Cardiac muscle cell (in vitro differentiated cells and primary cell): Measurements from ENCODE around the gene TLX1. TPM values are rescaled to one million over a fixed set of nuclear protein-coding genes. Genes with fewer than 3 reads are reported as not detected.

ENCODE experiments used
- DNase-seq, 2 donors: peaks; one replicate each; pipeline versions ENCODE4 v3.0.0 to v3.0.0-alpha.2; 2010 to 2017; ENCODE audit warnings: low read depth in 1 of 2, low spot score in 1 of 2
- H3K27ac ChIP-seq: fragments of 200-600 bp; sonication (generic); 2 replicates; pipeline ENCODE4 v1.5.1; 2016
- H3K27me3 ChIP-seq: fragments of 200-600 bp; sonication (generic); 2 replicates; pipeline ENCODE4 v1.6.0; 2016; ENCODE audit warnings: control low read depth
- H3K36me3 ChIP-seq: fragments of 200-600 bp; sonication (generic); 2 replicates; pipeline ENCODE4 v1.5.1; 2016; ENCODE audit warnings: control low read depth
- H3K4me1 ChIP-seq: fragments of 200-600 bp; sonication (generic); 2 replicates; pipeline ENCODE4 v1.8.1; 2017; ENCODE audit warnings: low read depth, mild to moderate bottlenecking, mixed run types
- H3K4me3 ChIP-seq: fragments of 200-600 bp; sonication (generic); 2 replicates; pipeline ENCODE4 v1.5.1; 2016; ENCODE audit warnings: mild to moderate bottlenecking
- H3K9me3 ChIP-seq: fragments of 200-600 bp; sonication (generic); 2 replicates; pipeline ENCODE4 v1.5.1; 2017; ENCODE audit warnings: low read depth, mild to moderate bottlenecking, control low read depth
- polyA plus RNA-seq: library from polyadenylated mRNA; unstranded; fragments of >200 nt; fragmentation: Nextera tagmentation; extraction: Ambion mirVana; gene quantifications from 2 replicates; pipeline ENCODE4 v1.2.1, GENCODE V29; 2016
- total RNA-seq: library from RNA; depleted of rRNA; stranded (reverse); fragments of >200 nt; gene quantifications from 2 replicates; pipeline ENCODE4 v1.2.3, GENCODE V29; 2016
- TF ChIP-seq, protein P1 (sequence below): IDR thresholded peaks from 2 replicates; pipeline ENCODE4 v1.5.1; 2012; ENCODE audit warnings: low read depth, mild to moderate bottlenecking, low read length

TLX1 gene
- total and polyA plus RNA-seq, 2 experiments from 2014 or later, result 1.9 to 2.2 TPM

DNA sequence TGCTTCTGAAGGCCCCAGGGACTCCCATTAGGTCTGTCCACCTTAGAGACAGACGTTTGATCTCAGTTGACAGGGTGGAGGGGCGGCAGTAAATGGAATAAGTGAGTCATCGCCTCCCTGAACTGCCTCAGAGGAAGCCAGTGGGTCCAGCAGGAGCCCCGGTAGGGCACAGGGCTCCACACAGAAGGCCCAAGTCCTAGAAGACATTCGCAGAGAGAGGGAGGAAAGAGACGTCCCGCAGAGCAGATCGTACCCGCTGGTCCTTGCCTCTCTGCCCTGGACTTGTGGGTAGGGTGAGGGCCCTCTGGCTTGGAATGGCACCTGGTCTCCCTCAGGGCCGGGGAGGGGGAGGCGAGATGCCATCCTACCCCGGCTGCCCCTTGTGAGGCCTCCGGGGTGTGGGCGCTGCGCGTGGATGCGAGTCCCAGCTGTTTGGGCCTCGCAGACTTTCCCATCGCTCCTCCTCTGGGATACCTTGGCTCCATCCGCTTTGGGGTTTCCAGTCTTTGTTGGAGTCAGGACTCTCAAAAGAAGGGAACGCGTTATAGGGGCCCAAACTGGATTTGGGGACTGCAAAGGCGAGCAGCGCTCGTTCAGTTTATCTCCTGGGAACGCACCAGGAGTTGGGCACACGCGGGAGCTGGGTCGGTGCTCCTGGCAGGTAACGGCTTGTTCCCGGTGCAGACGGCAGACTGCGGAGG is 5.1 kb downstream of the TLX1 start:
- Histone ChIP-seq H3K4me1 (peaks cover 7% of the 10 kb centered on the region), H3K9me3 (no peaks in the 10 kb centered on the region), H3K27ac (no peak overlapping the region), H3K27me3 (peaks cover 100% of the 10 kb centered on the region), H3K36me3 (no peaks in the 10 kb centered on the region), H3K4me3 (no peak overlapping the region)
- DNase-seq, result no peak
- TF ChIP-seq, protein P1, sequence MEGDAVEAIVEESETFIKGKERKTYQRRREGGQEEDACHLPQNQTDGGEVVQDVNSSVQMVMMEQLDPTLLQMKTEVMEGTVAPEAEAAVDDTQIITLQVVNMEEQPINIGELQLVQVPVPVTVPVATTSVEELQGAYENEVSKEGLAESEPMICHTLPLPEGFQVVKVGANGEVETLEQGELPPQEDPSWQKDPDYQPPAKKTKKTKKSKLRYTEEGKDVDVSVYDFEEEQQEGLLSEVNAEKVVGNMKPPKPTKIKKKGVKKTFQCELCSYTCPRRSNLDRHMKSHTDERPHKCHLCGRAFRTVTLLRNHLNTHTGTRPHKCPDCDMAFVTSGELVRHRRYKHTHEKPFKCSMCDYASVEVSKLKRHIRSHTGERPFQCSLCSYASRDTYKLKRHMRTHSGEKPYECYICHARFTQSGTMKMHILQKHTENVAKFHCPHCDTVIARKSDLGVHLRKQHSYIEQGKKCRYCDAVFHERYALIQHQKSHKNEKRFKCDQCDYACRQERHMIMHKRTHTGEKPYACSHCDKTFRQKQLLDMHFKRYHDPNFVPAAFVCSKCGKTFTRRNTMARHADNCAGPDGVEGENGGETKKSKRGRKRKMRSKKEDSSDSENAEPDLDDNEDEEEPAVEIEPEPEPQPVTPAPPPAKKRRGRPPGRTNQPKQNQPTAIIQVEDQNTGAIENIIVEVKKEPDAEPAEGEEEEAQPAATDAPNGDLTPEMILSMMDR, result no peak

DNA sequence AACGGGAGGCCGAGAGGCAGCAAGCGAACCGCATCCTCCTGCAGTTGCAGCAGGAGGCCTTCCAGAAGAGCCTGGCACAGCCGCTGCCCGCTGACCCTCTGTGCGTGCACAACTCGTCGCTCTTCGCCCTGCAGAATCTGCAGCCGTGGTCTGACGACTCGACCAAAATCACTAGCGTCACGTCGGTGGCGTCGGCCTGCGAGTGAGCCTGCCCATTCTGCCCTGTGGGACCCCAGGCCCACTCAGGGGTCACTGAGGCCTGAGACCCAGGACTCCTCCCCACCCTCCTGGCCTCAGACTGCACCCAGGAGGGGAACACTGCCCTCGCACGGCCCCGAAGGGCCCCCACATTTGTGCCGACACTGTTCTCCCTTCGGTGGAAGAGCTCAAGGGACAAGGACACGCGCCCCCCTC is 5.6 kb downstream of the TLX1 start:
- Histone ChIP-seq H3K27ac (no peak overlapping the region), H3K4me1 (peaks cover 7% of the 10 kb centered on the region), H3K36me3 (no peaks in the 10 kb centered on the region), H3K27me3 (peaks cover 100% of the 10 kb centered on the region), H3K4me3 (no peak overlapping the region), H3K9me3 (no peaks in the 10 kb centered on the region)
- TF ChIP-seq, protein P1, result no peak
- no peak for DNase-seq

- no peak for DNase-seq
- TF ChIP-seq, protein P1, result no peak
- Histone ChIP-seq H3K27ac (no peak overlapping the region), H3K36me3 (no peaks in the 10 kb centered on the region), H3K4me3 (no peak overlapping the region), H3K9me3 (no peaks in the 10 kb centered on the region), H3K4me1 (peaks cover 7% of the 10 kb centered on the region), H3K27me3 (peaks cover 100% of the 10 kb centered on the region)
Observed at GRCh38 chr10:101137271-101137670, 6.2 kb downstream of the TLX1 start.

GRCh38 chr10:101138788-101139420 is 7.8 kb downstream of the TLX1 start:
- no peaks in the 10 kb centered on the region for H3K9me3 ChIP-seq
- H3K4me3 ChIP-seq, result no peak overlapping the region
- no peak overlapping the region for H3K27ac ChIP-seq
- peaks cover 100% of the 10 kb centered on the region for H3K27me3 ChIP-seq
- DNase-seq, result no peak
- no peaks in the 10 kb centered on the region for H3K36me3 ChIP-seq
- TF ChIP-seq, protein P1, result no peak
- H3K4me1 ChIP-seq, result peaks cover 7% of the 10 kb centered on the region

DNA sequence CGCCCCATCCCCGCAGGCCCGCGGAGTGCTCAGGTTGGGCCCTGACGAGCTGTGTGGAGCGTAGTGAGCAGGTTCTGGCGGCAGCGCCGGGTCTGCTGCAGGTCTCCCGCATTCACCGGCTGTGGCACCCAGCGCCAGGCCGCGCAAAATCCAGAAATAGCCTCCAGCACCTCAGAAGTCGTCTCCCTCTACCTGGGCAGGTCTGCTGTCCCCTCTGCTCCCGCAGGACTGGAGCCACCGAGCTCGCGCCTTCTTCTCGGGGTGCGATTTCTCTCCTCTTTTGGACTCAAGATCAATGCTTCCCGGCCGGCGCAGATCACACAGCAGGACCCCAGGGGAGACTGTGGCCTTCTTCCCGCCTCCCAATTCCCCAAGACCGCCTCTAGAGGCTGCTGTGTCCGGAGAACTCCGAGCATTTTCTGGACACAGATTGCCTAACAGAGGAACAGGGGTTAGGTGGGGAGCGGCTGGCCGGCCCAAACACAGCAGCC is 8.4 kb downstream of the TLX1 start:
- no peaks in the 10 kb centered on the region for H3K9me3 ChIP-seq
- H3K27ac ChIP-seq, result no peak overlapping the region
- H3K27me3 ChIP-seq, result peaks cover 100% of the 10 kb centered on the region
- TF ChIP-seq, protein P1, result peak; percentile 42
- no peaks in the 10 kb centered on the region for H3K36me3 ChIP-seq
- peak; percentile 37 to 59 for DNase-seq
- H3K4me3 ChIP-seq, result no peak overlapping the region
- H3K4me1 ChIP-seq, result peaks cover 7% of the 10 kb centered on the region
